WTC11 (cell line): ENCODE measurements around the gene CYBA. TPM values are rescaled to one million over a fixed set of nuclear protein-coding genes. Genes with fewer than 3 reads are reported as not detected.

Source experiments
- ATAC-seq: fragments of 200-7000 bp; cut with Tn5 transposase; 2 replicates; pipeline ENCODE4 v1.10.0; 2021; ENCODE audit warnings: mild to moderate bottlenecking, moderate library complexity
- CTCF ChIA-PET: fragments of 300-600 bp; sonication (Branson Sonifier 250); formaldehyde crosslinking; loops from one replicate; lab custom pipeline; 2021; ENCODE audit warnings: antibody characterized with exemption; lab: Charles Lee
- POLR2A ChIA-PET: fragments of 350-600 bp; sonication (Branson Sonifier 250); formaldehyde crosslinking; loops from one replicate; lab custom pipeline; 2021; ENCODE audit warnings: antibody characterized with exemption; lab: Charles Lee
- DNase-seq: peaks from one replicate; pipeline ENCODE4 v3.0.0; 2021; ENCODE audit warnings: low spot score
- H3K27ac Mint-ChIP-seq: 2 replicates; pipeline ENCODE4 v1.8.0; 2021; ENCODE audit warnings: mixed read lengths
- H3K27me3 Mint-ChIP-seq: 2 replicates; pipeline ENCODE4 v1.8.0; 2021; ENCODE audit warnings: low read depth, mild to moderate bottlenecking, moderate library complexity, mixed read lengths
- H3K36me3 Mint-ChIP-seq: 2 replicates; pipeline ENCODE4 v1.8.0; 2021; ENCODE audit warnings: mixed read lengths
- H3K4me1 Mint-ChIP-seq: 2 replicates; pipeline ENCODE4 v1.8.0; 2022; ENCODE audit warnings: mixed read lengths
- H3K4me3 Mint-ChIP-seq: 2 replicates; pipeline ENCODE4 v1.8.0; 2021; ENCODE audit warnings: mild to moderate bottlenecking, moderate library complexity, mixed read lengths
- H3K9me3 Mint-ChIP-seq: 2 replicates; pipeline ENCODE4 v1.8.0; 2021; ENCODE audit warnings: mixed read lengths
- EMX1 ChIP-seq: fragments of 250-450 bp; sonication (Bioruptor Pico); IDR thresholded peaks from 2 replicates; pipeline ENCODE4 v1.8.0; 2021; ENCODE audit warnings: mild to moderate bottlenecking
- FOXJ3 ChIP-seq: sonication (generic); formaldehyde crosslinking; IDR thresholded peaks from 2 replicates; pipeline ENCODE4 v1.9.0; 2021; ENCODE audit warnings: missing genetic modification reagents, mild to moderate bottlenecking, borderline replicate concordance
- NFE2L1 ChIP-seq: sonication (generic); formaldehyde crosslinking; IDR thresholded peaks from 2 replicates; pipeline ENCODE4 v1.8.1; 2023; ENCODE audit warnings: missing genetic modification reagents
- NR2C2 ChIP-seq: sonication (generic); formaldehyde crosslinking; IDR thresholded peaks from 2 replicates; pipeline ENCODE4 v1.8.0; 2022; ENCODE audit warnings: mild to moderate bottlenecking, missing genetic modification reagents
- SOX15 ChIP-seq: fragments of 250-450 bp; sonication (Bioruptor Pico); IDR thresholded peaks from 2 replicates; pipeline ENCODE4 v1.9.0; 2021; ENCODE audit warnings: mild to moderate bottlenecking
- TP53 ChIP-seq: sonication (generic); formaldehyde crosslinking; IDR thresholded peaks from 2 replicates; pipeline ENCODE4 v1.8.1; 2023; ENCODE audit warnings: mild to moderate bottlenecking, missing genetic modification reagents
- ZBTB43 ChIP-seq: sonication (generic); formaldehyde crosslinking; IDR thresholded peaks from 2 replicates; pipeline ENCODE4 v1.8.1; 2023; ENCODE audit warnings: mild to moderate bottlenecking, missing genetic modification reagents
- ZNF138 ChIP-seq: sonication (generic); formaldehyde crosslinking; conservative IDR thresholded peaks from 2 replicates; pipeline ENCODE4 v1.8.1; 2022; ENCODE audit warnings: mild to moderate bottlenecking, moderate library complexity, missing genetic modification reagents
- ZNF263 ChIP-seq: sonication (generic); formaldehyde crosslinking; IDR thresholded peaks from 2 replicates; pipeline ENCODE4 v1.8.1; 2022; ENCODE audit warnings: low read depth, mild to moderate bottlenecking, moderate library complexity, missing genetic modification reagents
- ZNF425 ChIP-seq: fragments of 250-450 bp; sonication (Bioruptor Pico); conservative IDR thresholded peaks from 2 replicates; pipeline ENCODE4 v1.9.0; 2021; ENCODE audit warnings: mild to moderate bottlenecking
- total RNA-seq: library from RNA; stranded (reverse); gene quantifications from 3 replicates; pipeline ENCODE4 v1.2.3, GENCODE V29; 2021
- TF ChIP-seq, protein P1 (sequence below): sonication (generic); formaldehyde crosslinking; IDR thresholded peaks from 2 replicates; pipeline ENCODE4 v1.8.0; 2022; ENCODE audit warnings: mild to moderate bottlenecking, missing genetic modification reagents
- TF ChIP-seq, protein P2 (sequence below): sonication (generic); formaldehyde crosslinking; IDR thresholded peaks from 2 replicates; pipeline ENCODE4 v1.8.1; 2023; ENCODE audit warnings: mild to moderate bottlenecking, moderate library complexity, missing genetic modification reagents
- TF ChIP-seq, protein P3 (sequence below): sonication (generic); formaldehyde crosslinking; IDR thresholded peaks from 2 replicates; pipeline ENCODE4 v1.8.0; 2022; ENCODE audit warnings: missing genetic modification reagents
- TF ChIP-seq, protein P4 (sequence below): sonication (generic); formaldehyde crosslinking; conservative IDR thresholded peaks from 2 replicates; pipeline ENCODE4 v1.8.1; 2022; ENCODE audit warnings: mild to moderate bottlenecking, missing genetic modification reagents

CYBA gene
- total RNA-seq, 1 experiment from 2014 or later: 169 TPM

GRCh38 chr16:88654363-88655052 is 3.7 kb upstream of the CYBA start (continued):
- TF ChIP-seq, protein P1, sequence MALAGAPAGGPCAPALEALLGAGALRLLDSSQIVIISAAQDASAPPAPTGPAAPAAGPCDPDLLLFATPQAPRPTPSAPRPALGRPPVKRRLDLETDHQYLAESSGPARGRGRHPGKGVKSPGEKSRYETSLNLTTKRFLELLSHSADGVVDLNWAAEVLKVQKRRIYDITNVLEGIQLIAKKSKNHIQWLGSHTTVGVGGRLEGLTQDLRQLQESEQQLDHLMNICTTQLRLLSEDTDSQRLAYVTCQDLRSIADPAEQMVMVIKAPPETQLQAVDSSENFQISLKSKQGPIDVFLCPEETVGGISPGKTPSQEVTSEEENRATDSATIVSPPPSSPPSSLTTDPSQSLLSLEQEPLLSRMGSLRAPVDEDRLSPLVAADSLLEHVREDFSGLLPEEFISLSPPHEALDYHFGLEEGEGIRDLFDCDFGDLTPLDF (CRISPR knock-in tag): no peak
- TF ChIP-seq TP53 (CRISPR knock-in tag) (no peak), ZNF425 (CRISPR knock-in tag) (no peak), ZBTB43 (CRISPR knock-in tag) (no peak), EMX1 (CRISPR knock-in tag) (no peak)
- TF ChIP-seq, all 79 proteins: peak for 0

DNA sequence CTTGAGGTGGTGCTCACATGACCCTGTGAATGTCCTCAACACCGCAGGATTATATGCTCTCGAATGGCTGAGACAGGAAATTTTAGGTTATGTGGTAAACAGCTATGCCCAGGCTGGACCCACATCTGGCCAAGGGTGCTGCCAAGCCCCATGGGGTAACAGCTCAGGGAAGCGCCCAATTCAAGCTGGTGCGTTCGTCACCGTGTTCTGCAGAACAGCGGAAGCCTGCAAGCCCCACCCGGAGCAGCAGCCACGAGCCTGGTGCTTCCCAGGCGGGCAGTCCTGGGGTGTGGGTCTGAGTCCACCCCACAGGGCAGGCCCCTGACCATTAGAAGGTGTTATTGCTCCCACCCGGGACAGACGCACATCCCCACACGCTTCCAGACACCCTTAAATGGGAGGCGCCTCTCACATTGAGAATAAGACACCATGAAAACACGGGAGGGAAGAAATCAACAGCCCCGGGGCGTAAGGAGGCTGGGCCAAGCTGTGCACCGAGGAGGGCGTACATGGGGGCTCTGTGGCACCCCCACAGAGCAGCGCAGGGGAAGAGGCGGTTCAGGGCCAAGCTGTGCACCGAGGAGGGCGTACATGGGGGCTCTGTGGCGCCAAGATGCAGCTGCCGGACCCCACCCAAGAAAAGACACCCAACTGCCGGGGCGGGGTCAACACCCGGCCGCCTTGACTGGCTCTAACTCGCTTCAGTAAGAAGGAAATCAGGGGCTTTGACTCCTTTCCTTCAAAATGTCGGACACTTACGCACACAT is 2.9 kb upstream of the CYBA start:
- Mint-ChIP-seq H3K9me3 (no peaks in the 10 kb centered on the region), H3K36me3 (peaks cover 11% of the 10 kb centered on the region), H3K27ac (no peak overlapping the region; the same call in 1 of the 2 replicates), H3K4me3 (no peak overlapping the region), H3K4me1 (peaks cover 10% of the 10 kb centered on the region), H3K27me3 (no peaks in the 10 kb centered on the region)
- CTCF ChIA-PET: interaction anchor here (0.6 to 0.8 kb wide), 2 partner anchors 19 to 94 kb away, joined by 3 to 5 read pairs; no protein-coding TSS in a partner anchor
- no peak for ATAC-seq
- no peak for DNase-seq
- POLR2A ChIA-PET: no interaction called here
- TF ChIP-seq NFE2L1 (CRISPR knock-in tag) (no peak), ZNF263 (no peak), TP53 (CRISPR knock-in tag) (no peak), SOX15 (no peak), ZBTB43 (CRISPR knock-in tag) (no peak)
- TF ChIP-seq, protein P2, sequence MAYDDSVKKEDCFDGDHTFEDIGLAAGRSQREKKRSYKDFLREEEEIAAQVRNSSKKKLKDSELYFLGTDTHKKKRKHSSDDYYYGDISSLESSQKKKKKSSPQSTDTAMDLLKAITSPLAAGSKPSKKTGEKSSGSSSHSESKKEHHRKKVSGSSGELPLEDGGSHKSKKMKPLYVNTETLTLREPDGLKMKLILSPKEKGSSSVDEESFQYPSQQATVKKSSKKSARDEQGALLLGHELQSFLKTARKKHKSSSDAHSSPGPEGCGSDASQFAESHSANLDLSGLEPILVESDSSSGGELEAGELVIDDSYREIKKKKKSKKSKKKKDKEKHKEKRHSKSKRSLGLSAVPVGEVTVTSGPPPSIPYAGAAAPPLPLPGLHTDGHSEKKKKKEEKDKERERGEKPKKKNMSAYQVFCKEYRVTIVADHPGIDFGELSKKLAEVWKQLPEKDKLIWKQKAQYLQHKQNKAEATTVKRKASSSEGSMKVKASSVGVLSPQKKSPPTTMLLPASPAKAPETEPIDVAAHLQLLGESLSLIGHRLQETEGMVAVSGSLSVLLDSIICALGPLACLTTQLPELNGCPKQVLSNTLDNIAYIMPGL: no peak

DNA sequence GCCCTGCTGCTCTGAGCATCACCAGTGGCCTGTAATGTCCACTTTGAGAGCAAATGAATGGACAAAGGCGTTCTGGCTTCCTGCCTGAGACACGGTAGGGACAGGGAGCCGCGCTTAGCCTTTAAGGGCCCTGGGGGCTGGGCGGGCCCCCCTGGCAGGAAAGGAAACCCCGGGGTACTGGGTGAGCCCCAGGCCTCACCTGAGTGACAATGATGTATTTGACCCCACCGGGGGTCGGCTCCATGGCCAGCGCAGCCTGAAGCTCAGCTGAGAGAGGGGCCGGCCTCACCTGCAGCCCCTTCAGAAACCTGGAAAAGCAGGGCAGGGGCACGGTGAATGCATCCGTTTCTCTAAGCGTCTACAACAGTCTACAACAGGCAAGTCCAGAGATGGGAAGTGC is 2.2 kb upstream of the CYBA start:
- CTCF ChIA-PET: interaction anchor here (0.6 to 2.0 kb wide), 3 partner anchors 14 to 94 kb away, joined by 3 to 8 read pairs (median 3); no protein-coding TSS in a partner anchor
- H3K27ac Mint-ChIP-seq: no peak overlapping the region; the same call in 1 of the 2 replicates
- ATAC-seq (no peak), DNase-seq (no peak)
- H3K4me3 Mint-ChIP-seq: no peak overlapping the region
- no peaks in the 10 kb centered on the region for H3K9me3 Mint-ChIP-seq
- H3K27me3 Mint-ChIP-seq: no peaks in the 10 kb centered on the region
- peaks cover 11% of the 10 kb centered on the region for H3K36me3 Mint-ChIP-seq
- POLR2A ChIA-PET: no interaction called here
- no peak for TF ChIP-seq ZNF138
- TF ChIP-seq, all 79 proteins: peak for 0
- H3K4me1 Mint-ChIP-seq: peaks cover 10% of the 10 kb centered on the region

DNA sequence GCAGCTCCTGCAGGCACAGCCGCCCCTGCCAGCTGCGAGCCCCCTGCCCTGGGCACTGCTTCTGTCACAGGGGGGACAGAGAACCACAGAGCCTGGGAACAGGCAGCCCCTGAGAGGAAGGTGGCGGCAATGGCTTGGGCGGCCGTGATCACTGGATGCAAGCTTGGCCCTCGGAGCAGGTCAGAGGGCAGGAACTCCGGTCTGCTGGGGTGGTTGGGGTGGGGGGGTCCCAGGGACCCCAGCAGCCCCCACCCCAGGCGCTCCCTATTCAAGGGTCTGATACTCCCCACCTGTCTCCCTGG is 1.9 kb upstream of the CYBA start:
- ChIA-PET CTCF (interaction anchor here (0.8 to 2.0 kb wide), 2 partner anchors 15 to 85 kb away, joined by 3 to 8 read pairs; no protein-coding TSS in a partner anchor), POLR2A (no interaction called here)
- peaks cover 10% of the 10 kb centered on the region for H3K4me1 Mint-ChIP-seq
- peaks cover 11% of the 10 kb centered on the region for H3K36me3 Mint-ChIP-seq
- H3K4me3 Mint-ChIP-seq: no peak overlapping the region
- no peaks in the 10 kb centered on the region for H3K9me3 Mint-ChIP-seq
- H3K27ac Mint-ChIP-seq: no peak overlapping the region
- no peaks in the 10 kb centered on the region for H3K27me3 Mint-ChIP-seq
- no peak for ATAC-seq
- peak; percentile 10 for DNase-seq
- TF ChIP-seq, protein P1 (CRISPR knock-in tag): no peak
- TF ChIP-seq, protein P3, sequence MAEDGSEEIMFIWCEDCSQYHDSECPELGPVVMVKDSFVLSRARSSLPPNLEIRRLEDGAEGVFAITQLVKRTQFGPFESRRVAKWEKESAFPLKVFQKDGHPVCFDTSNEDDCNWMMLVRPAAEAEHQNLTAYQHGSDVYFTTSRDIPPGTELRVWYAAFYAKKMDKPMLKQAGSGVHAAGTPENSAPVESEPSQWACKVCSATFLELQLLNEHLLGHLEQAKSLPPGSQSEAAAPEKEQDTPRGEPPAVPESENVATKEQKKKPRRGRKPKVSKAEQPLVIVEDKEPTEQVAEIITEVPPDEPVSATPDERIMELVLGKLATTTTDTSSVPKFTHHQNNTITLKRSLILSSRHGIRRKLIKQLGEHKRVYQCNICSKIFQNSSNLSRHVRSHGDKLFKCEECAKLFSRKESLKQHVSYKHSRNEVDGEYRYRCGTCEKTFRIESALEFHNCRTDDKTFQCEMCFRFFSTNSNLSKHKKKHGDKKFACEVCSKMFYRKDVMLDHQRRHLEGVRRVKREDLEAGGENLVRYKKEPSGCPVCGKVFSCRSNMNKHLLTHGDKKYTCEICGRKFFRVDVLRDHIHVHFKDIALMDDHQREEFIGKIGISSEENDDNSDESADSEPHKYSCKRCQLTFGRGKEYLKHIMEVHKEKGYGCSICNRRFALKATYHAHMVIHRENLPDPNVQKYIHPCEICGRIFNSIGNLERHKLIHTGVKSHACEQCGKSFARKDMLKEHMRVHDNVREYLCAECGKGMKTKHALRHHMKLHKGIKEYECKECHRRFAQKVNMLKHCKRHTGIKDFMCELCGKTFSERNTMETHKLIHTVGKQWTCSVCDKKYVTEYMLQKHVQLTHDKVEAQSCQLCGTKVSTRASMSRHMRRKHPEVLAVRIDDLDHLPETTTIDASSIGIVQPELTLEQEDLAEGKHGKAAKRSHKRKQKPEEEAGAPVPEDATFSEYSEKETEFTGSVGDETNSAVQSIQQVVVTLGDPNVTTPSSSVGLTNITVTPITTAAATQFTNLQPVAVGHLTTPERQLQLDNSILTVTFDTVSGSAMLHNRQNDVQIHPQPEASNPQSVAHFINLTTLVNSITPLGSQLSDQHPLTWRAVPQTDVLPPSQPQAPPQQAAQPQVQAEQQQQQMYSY: no peak
- TF ChIP-seq, protein P4, sequence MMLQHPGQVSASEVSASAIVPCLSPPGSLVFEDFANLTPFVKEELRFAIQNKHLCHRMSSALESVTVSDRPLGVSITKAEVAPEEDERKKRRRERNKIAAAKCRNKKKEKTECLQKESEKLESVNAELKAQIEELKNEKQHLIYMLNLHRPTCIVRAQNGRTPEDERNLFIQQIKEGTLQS (CRISPR knock-in tag): no peak
- TF ChIP-seq FOXJ3: no peak
- no peak for TF ChIP-seq NR2C2 (CRISPR knock-in tag)
